Body of pancreas (tissue), 4 donors: Measurements from ENCODE around the gene INIP. TPM values are rescaled to one million over a fixed set of nuclear protein-coding genes. Genes with fewer than 3 reads are reported as not detected.

Experiments
- ATAC-seq: fragments of 150-250 bp; one replicate; pipeline ENCODE4 v1.9.1; 2016
- DNase-seq, 4 donors: peaks; one replicate each; pipeline ENCODE4 v3.0.0-alpha.2; 2019
- H3K27ac ChIP-seq, 4 donors: fragments of 200-600 bp; sonication (generic); 1 replicate in 3 of 4; 2 replicates in 1 of 4; pipeline versions ENCODE4 v1.5.1 to v1.6.1; 2016 to 2019; ENCODE audit warnings: mild to moderate bottlenecking in 1 of 4, mixed read lengths in 1 of 4, moderate library complexity in 1 of 4
- H3K27me3 ChIP-seq, 2 donors: fragments of 200-600 bp; sonication (generic); one replicate each; pipeline ENCODE4 v1.6.0; 2016; ENCODE audit warnings: mild to moderate bottlenecking in 1 of 2
- H3K36me3 ChIP-seq, 2 donors: fragments of 200-600 bp; sonication (generic); replicated peaks in 1 of 2; 2 replicates each; pipeline ENCODE4 v1.5.1; 2016; ENCODE audit warnings: low read depth in 2 of 2; ENCODE audit not compliant: insufficient read depth in 1 of 2
- H3K4me1 ChIP-seq: fragments of 200-600 bp; sonication (generic); one replicate; pipeline ENCODE4 v1.6.0; 2016
- H3K4me3 ChIP-seq, 2 donors: fragments of 200-600 bp; sonication (generic); 1 replicate in 1 of 2; 2 replicates in 1 of 2; pipeline ENCODE4 v1.5.1; 2016 to 2019
- H3K9me3 ChIP-seq, 3 donors: fragments of 200-600 bp; sonication (generic); 1 replicate in 2 of 3; 2 replicates in 1 of 3; pipeline ENCODE4 v1.5.1; 2016
- POLR2A ChIP-seq, 3 donors: fragments of 450-650 bp; IDR thresholded peaks; one replicate each; pipeline ENCODE4 v1.6.1; 2016; ENCODE audit warnings: antibody characterized with exemption in 3 of 3, mild to moderate bottlenecking in 2 of 3
- WGBS, 2 donors: methylation state at CpG; one replicate each; pipeline ENCODE4 v1.1.5; 2017; 5-methylcytosine and 5-hydroxymethylcytosine counted together
- intact Hi-C: fragments of 100-400 bp; cut with DNase I; formaldehyde crosslinking; loops from one replicate; pipeline ENCODE4 v1.15.1; 2023
- total RNA-seq, 2 donors: library from RNA; depleted of rRNA; stranded (reverse); fragments of >200 nt; gene quantifications; one replicate each; pipeline ENCODE4 v1.1.0, GENCODE V29; 2016
- TF ChIP-seq, protein P1 (sequence below), 7 experiments: fragments of 450-650 bp in 4 of 7; fragments of 200-600 bp in 3 of 7; sonication (generic) in 3 of 7; IDR thresholded peaks; one replicate each; pipeline ENCODE4 v1.5.1; 2016 to 2019; ENCODE audit warnings: antibody characterized with exemption in 7 of 7

The INIP gene
- total RNA-seq, 2 donors from 2014 or later, result 13.5 to 14.5 TPM

DNA sequence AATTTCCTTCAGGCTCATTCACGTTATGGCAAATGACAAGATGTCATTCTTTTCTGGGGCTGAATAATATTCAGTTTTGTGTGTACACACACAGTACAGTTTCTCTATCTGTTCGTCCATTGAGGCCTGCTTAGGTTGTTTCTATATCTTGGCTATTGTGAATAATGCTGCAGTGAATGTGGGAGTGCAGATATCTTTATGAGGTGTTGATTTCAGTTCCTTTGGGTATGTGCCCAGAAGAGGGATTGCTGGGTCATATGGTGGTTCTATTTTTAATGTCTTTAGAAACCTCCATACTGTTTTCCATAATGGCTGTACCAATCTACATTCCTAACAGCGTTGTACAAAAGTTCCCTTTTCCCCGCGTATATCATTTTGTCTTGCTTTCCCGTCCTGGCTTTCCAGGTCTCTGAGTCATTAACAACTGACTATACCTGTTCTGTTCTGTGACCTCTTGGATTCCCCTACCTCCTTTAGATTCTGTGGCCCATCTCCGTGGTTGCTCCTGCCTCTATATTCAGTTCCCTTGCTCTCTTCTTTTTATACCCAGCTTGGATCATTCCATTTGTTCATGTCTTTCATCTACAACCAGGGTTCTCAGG, 39.5 kb upstream of the INIP start:
- no peaks in the 10 kb centered on the region for H3K9me3 ChIP-seq
- ATAC-seq (no peak), DNase-seq (no peak)
- WGBS, 2 donors, result 73 to 76% methylated on average over 7 of the region's 7 CpGs
- no peak overlapping the region for H3K27ac ChIP-seq
- peaks cover 18% of the 10 kb centered on the region for H3K4me1 ChIP-seq
- no peak overlapping the region for H3K4me3 ChIP-seq
- H3K27me3 ChIP-seq, result no peaks in the 10 kb centered on the region
- no peaks in the 10 kb centered on the region for H3K36me3 ChIP-seq
- no peak for TF ChIP-seq POLR2A (IDR thresholded peaks at IDR 0.05)
- TF ChIP-seq, protein P1, sequence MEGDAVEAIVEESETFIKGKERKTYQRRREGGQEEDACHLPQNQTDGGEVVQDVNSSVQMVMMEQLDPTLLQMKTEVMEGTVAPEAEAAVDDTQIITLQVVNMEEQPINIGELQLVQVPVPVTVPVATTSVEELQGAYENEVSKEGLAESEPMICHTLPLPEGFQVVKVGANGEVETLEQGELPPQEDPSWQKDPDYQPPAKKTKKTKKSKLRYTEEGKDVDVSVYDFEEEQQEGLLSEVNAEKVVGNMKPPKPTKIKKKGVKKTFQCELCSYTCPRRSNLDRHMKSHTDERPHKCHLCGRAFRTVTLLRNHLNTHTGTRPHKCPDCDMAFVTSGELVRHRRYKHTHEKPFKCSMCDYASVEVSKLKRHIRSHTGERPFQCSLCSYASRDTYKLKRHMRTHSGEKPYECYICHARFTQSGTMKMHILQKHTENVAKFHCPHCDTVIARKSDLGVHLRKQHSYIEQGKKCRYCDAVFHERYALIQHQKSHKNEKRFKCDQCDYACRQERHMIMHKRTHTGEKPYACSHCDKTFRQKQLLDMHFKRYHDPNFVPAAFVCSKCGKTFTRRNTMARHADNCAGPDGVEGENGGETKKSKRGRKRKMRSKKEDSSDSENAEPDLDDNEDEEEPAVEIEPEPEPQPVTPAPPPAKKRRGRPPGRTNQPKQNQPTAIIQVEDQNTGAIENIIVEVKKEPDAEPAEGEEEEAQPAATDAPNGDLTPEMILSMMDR (IDR thresholded peaks at IDR 0.05), result no peak
- intact Hi-C loops, result no loop called here

DNA sequence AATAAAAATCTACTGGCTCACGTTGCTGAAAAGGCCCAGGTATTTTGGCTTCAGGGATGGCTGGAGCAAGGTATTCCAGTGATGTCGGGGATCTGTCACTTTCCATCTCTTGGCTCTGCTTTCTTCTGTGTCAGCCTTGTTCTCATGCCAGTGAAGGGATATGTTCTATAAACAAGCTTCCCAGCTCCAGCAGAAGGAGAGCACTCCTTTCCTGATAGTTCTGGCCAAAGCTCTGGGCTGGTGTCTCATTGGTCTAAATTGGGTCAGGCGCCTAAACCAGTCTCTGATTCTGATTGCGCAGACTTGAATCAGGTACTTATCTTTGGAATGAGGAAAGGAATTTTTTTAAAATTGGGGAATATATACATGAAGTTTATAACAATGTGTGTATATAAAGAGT, 37.8 kb upstream of the INIP start:
- Histone ChIP-seq H3K27ac (no peak overlapping the region), H3K36me3 (no peaks in the 10 kb centered on the region), H3K4me1 (peaks cover 27% of the 10 kb centered on the region), H3K9me3 (no peaks in the 10 kb centered on the region), H3K27me3 (no peaks in the 10 kb centered on the region), H3K4me3 (no peak overlapping the region)
- intact Hi-C loops, result no loop called here
- 76 to 81% methylated on average over 4 of the region's 4 CpGs for WGBS, 2 donors
- ATAC-seq (no peak), DNase-seq (no peak)
- no peak for TF ChIP-seq POLR2A (IDR thresholded peaks at IDR 0.05)
- TF ChIP-seq, protein P1 (IDR thresholded peaks at IDR 0.05), result no peak

DNA sequence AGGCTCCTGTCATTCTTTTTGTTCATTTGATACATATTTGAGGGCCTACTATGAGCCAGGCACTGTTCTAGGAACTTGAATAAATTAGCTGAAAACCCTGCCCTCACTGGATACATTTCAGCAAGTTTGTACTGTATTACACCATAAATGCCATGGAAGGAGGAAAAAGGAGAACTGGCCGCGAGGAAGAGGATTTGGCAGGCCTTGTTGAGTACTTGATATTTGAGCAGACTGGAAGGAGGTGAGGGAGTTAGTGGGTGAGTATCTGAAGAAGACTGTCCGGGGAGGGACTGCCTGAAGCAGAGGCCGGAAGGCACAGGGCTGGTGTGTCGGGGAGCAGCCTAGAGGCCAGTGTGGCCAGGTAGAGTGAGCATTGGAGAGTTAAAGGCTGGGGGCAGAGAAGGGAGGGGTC, 37.1 kb upstream of the INIP start:
- TF ChIP-seq POLR2A (IDR thresholded peaks at IDR 0.05), result no peak
- peaks cover 31% of the 10 kb centered on the region for H3K4me1 ChIP-seq
- H3K4me3 ChIP-seq, result no peak overlapping the region
- H3K27ac ChIP-seq, result peak overlapping the region in 1 of 4 donors; percentile 10
- DNase-seq (peak in 1 of 4 donors; percentile 9), ATAC-seq (no peak)
- intact Hi-C loops, result no loop called here
- H3K27me3 ChIP-seq, result no peaks in the 10 kb centered on the region
- H3K36me3 ChIP-seq, result no peaks in the 10 kb centered on the region
- 59 to 63% methylated on average over 5 of the region's 5 CpGs for WGBS, 2 donors
- no peaks in the 10 kb centered on the region for H3K9me3 ChIP-seq

DNA sequence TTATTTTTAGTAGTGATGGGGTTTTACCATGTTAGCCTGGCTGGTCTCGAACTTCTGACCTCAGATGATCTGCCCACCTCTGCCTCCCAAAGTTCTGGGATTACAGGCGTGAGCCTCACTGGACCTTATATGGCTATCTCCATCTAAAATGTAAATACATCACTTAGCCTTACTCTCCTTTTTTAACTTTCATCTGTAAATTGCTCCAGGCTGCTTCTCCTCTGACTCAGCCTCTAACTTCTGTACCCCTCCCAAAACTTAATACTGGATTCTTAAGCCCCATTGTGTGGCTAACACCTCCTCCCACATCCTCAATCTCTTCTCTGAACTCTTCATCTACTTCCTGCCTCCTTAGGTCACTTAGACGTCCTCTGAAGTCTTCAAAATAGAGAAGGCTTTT, 36.7 kb upstream of the INIP start:
- DNase-seq, result no peak
- Histone ChIP-seq H3K36me3 (no peaks in the 10 kb centered on the region), H3K9me3 (no peaks in the 10 kb centered on the region), H3K27ac (no peak overlapping the region), H3K27me3 (no peaks in the 10 kb centered on the region), H3K4me3 (no peak overlapping the region), H3K4me1 (peaks cover 35% of the 10 kb centered on the region)
- intact Hi-C loops, result no loop called here
- TF ChIP-seq, protein P1 (IDR thresholded peaks at IDR 0.05), result no peak
- TF ChIP-seq POLR2A (IDR thresholded peaks at IDR 0.05), result no peak
- no peak for ATAC-seq
- 74 to 83% methylated on average over 3 of the region's 3 CpGs for WGBS, 2 donors

DNA sequence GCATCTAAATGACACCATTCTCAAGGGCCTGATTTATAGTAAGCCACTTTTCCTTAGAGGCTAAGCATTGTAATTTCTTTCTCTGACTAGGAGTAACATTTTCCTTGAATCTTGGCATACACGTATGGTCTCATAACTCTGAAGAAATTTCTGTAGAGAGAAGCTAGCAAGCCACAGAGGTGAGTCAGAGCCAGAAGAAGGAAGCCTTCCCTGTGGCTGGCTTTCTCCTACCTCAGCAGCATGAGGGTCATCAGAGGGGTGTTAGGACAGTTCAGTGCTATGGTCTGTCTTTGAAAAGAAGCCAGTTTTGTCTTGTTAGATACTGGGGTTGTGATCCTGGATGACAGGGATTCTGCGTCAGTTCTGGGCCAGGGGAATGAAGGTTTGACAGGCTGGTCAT, 35.8 kb upstream of the INIP start:
- H3K36me3 ChIP-seq, result no peaks in the 10 kb centered on the region
- DNase-seq, result no peak
- 80 to 89% methylated on average over 2 of the region's 2 CpGs for WGBS, 2 donors
- ATAC-seq, result no peak
- no peak overlapping the region for H3K4me3 ChIP-seq
- H3K27me3 ChIP-seq, result no peaks in the 10 kb centered on the region
- TF ChIP-seq, protein P1 (IDR thresholded peaks at IDR 0.05), result no peak
- no peak overlapping the region for H3K27ac ChIP-seq
- H3K4me1 ChIP-seq, result peaks cover 40% of the 10 kb centered on the region
- intact Hi-C loops, result no loop called here
- H3K9me3 ChIP-seq, result no peaks in the 10 kb centered on the region
